Measurements from ENCODE around the gene TNN.

DNA sequence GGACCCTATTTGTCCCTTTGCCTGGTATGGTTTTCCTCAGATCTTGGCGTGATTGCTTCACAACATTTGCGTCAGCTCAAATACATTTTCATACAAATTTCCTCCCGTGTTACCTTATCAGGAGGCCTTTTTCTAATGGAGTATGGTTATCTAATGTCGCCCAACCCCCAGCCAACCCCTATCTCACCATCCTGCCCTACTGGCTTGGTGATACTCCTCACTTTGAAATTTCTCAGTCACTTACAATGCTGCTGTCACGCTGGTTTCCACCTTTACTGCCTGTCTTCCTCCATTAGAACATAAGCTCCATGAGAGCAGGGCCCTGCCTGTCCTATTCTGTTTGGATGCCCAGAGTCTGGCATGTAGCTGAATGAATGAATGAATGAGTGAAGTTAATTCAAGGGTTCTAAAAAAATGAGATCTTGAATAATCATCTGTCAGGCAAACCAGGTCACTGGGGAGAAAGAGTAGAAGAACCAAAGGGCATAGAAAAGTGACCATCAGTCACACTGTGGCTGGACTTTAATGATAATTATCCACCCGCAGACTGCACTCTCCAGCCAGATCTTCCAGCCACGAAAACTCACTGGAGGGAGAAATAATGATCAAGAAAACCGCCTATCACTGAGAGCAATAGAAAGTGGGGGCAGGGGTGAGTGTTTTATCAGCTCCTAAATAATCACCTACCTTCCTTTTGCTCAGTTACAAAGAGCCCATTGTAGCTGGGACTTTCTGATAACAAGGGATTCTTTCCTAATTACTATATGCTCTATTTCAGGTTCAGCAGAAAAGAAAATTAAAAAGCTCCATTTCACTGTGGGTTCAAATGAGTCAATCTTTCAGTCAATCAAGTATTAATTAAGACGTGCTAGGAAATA is 103.6 kb downstream of the TNN start:
- TF ChIP-seq, protein P1, sequence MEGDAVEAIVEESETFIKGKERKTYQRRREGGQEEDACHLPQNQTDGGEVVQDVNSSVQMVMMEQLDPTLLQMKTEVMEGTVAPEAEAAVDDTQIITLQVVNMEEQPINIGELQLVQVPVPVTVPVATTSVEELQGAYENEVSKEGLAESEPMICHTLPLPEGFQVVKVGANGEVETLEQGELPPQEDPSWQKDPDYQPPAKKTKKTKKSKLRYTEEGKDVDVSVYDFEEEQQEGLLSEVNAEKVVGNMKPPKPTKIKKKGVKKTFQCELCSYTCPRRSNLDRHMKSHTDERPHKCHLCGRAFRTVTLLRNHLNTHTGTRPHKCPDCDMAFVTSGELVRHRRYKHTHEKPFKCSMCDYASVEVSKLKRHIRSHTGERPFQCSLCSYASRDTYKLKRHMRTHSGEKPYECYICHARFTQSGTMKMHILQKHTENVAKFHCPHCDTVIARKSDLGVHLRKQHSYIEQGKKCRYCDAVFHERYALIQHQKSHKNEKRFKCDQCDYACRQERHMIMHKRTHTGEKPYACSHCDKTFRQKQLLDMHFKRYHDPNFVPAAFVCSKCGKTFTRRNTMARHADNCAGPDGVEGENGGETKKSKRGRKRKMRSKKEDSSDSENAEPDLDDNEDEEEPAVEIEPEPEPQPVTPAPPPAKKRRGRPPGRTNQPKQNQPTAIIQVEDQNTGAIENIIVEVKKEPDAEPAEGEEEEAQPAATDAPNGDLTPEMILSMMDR (conservative IDR thresholded peaks at IDR 0.05; ENCODE audit: low read depth, low read length): no peak
- no peak for TF ChIP-seq EZH2phosphoT487 (IDR thresholded peaks at IDR 0.05; ENCODE audit: borderline replicate concordance, low read length)
